Measurements from ENCODE around the gene CCDC138.

CCDC138 gene

DNA sequence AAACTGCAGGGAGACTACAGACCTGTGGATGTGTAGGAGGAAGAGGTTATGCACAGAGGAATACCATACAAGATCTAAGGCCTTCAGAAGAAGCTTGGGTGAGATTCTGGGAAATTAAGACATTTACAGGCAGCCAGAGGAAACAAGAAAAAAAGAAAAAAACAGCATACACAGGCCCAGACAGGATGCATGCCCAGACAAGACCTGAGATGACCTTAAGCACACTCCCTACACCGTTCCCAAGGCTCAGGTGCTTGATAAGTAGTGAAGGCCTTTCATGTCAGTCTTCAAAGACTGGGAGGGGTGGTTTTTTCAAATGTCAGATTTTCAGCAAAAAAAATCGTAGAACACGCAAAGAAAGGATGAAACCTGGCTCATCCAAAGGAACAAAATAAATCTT is 83.0 kb downstream of the CCDC138 start:
- Histone ChIP-seq H3K9me3 (ENCODE audit: control insufficient read depth, low read length) (no peaks in the 10 kb centered on the region), H3K9ac (ENCODE audit: low read length) (no peak overlapping the region), H3K36me3 (ENCODE audit: control insufficient read depth, insufficient read depth, low read length) (no peaks in the 10 kb centered on the region), H3K27me3 (ENCODE audit: control insufficient read depth, insufficient read depth, low read length) (no peaks in the 10 kb centered on the region), H3K4me3 (ENCODE audit: low read length) (no peak overlapping the region), H3K4me1 (ENCODE audit: control insufficient read depth, insufficient read depth, low read length) (peaks cover 3% of the 10 kb centered on the region)

GRCh38 chr2:108870069-108870644 is 83.6 kb downstream of the CCDC138 start:
- no peaks in the 10 kb centered on the region for H3K9me3 ChIP-seq (ENCODE audit: control insufficient read depth, low read length)
- H3K4me1 ChIP-seq (ENCODE audit: control insufficient read depth, insufficient read depth, low read length) = peaks cover 3% of the 10 kb centered on the region
- H3K9ac ChIP-seq (ENCODE audit: low read length) = no peak overlapping the region
- H3K27me3 ChIP-seq (ENCODE audit: control insufficient read depth, insufficient read depth, low read length) = no peaks in the 10 kb centered on the region
- H3K36me3 ChIP-seq (ENCODE audit: control insufficient read depth, insufficient read depth, low read length) = no peaks in the 10 kb centered on the region
- H3K4me3 ChIP-seq (ENCODE audit: low read length) = no peak overlapping the region

DNA sequence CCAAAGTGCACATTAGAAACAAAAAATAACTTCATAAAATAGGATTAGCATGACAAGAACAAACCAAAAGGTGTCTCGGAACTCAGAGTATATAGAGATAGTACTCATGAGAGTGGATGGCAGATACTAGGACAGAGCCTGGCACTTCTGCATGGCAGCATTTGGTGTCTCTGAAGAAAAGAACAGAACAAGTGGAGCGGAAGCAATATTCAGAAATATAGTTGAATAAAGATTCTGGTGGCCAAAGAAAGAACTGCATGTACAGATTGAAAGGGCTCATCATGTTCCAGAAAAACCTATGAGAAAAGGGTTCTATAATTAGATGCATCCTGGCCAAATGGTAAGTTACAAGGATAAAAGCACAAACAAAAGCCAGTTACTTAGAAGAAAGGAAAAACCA is 90.9 kb downstream of the CCDC138 start:
- H3K4me1 ChIP-seq (ENCODE audit: control insufficient read depth, insufficient read depth, low read length) = no peaks in the 10 kb centered on the region
- H3K27me3 ChIP-seq (ENCODE audit: control insufficient read depth, insufficient read depth, low read length) = no peaks in the 10 kb centered on the region
- H3K9ac ChIP-seq (ENCODE audit: low read length) = no peak overlapping the region
- H3K36me3 ChIP-seq (ENCODE audit: control insufficient read depth, insufficient read depth, low read length) = no peaks in the 10 kb centered on the region
- H3K9me3 ChIP-seq (ENCODE audit: control insufficient read depth, low read length) = no peaks in the 10 kb centered on the region
- H3K4me3 ChIP-seq (ENCODE audit: low read length) = no peak overlapping the region

DNA sequence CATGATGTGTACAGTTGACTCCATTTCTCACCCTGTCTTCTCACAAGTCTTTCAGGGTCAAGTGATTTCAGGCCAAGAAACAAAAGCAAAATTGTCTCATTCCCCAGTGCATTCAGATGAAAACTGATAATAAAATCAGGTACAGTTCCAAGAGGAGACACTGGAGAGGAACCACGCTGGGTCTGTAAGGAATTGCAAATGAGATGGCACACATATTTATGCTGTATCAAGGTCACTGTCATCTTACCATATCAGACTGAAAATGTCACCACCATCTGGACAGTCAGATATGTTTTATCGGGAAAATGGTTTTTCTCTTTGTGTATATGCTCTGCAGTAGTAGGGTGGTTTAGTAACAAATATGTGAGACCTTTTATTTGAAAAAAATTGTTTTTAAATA is 91.7 kb downstream of the CCDC138 start:
- H3K9ac ChIP-seq (ENCODE audit: low read length) = no peak overlapping the region
- no peaks in the 10 kb centered on the region for H3K36me3 ChIP-seq (ENCODE audit: control insufficient read depth, insufficient read depth, low read length)
- no peak overlapping the region for H3K4me3 ChIP-seq (ENCODE audit: low read length)
- no peaks in the 10 kb centered on the region for H3K27me3 ChIP-seq (ENCODE audit: control insufficient read depth, insufficient read depth, low read length)
- H3K4me1 ChIP-seq (ENCODE audit: control insufficient read depth, insufficient read depth, low read length) = no peaks in the 10 kb centered on the region
- H3K9me3 ChIP-seq (ENCODE audit: control insufficient read depth, low read length) = no peaks in the 10 kb centered on the region

- Histone ChIP-seq H3K27me3 (ENCODE audit: control insufficient read depth, insufficient read depth, low read length) (no peaks in the 10 kb centered on the region), H3K9ac (ENCODE audit: low read length) (no peak overlapping the region), H3K4me3 (ENCODE audit: low read length) (no peak overlapping the region), H3K36me3 (ENCODE audit: control insufficient read depth, insufficient read depth, low read length) (no peaks in the 10 kb centered on the region), H3K4me1 (ENCODE audit: control insufficient read depth, insufficient read depth, low read length) (no peaks in the 10 kb centered on the region), H3K9me3 (ENCODE audit: control insufficient read depth, low read length) (no peaks in the 10 kb centered on the region)
Measured at GRCh38 chr2:108884619-108885018, 98.0 kb downstream of the CCDC138 start.

GRCh38 chr2:108889907-108890306 is 103.3 kb downstream of the CCDC138 start:
- Histone ChIP-seq H3K27me3 (ENCODE audit: control insufficient read depth, insufficient read depth, low read length) (no peaks in the 10 kb centered on the region), H3K4me1 (ENCODE audit: control insufficient read depth, insufficient read depth, low read length) (no peaks in the 10 kb centered on the region), H3K9ac (ENCODE audit: low read length) (no peak overlapping the region), H3K36me3 (ENCODE audit: control insufficient read depth, insufficient read depth, low read length) (no peaks in the 10 kb centered on the region), H3K4me3 (ENCODE audit: low read length) (no peak overlapping the region), H3K9me3 (ENCODE audit: control insufficient read depth, low read length) (no peaks in the 10 kb centered on the region)

- no peaks in the 10 kb centered on the region for H3K36me3 ChIP-seq (ENCODE audit: control insufficient read depth, insufficient read depth, low read length)
- H3K4me3 ChIP-seq (ENCODE audit: low read length) = no peak overlapping the region
- H3K27me3 ChIP-seq (ENCODE audit: control insufficient read depth, insufficient read depth, low read length) = no peaks in the 10 kb centered on the region
- no peak overlapping the region for H3K9ac ChIP-seq (ENCODE audit: low read length)
- H3K9me3 ChIP-seq (ENCODE audit: control insufficient read depth, low read length) = no peaks in the 10 kb centered on the region
- no peaks in the 10 kb centered on the region for H3K4me1 ChIP-seq (ENCODE audit: control insufficient read depth, insufficient read depth, low read length)
Measured at GRCh38 chr2:108893277-108893676, 106.7 kb downstream of the CCDC138 start.

GRCh38 chr2:108894766-108895165 is 108.2 kb downstream of the CCDC138 start:
- Histone ChIP-seq H3K4me1 (ENCODE audit: control insufficient read depth, insufficient read depth, low read length) (no peaks in the 10 kb centered on the region), H3K9ac (ENCODE audit: low read length) (no peak overlapping the region), H3K36me3 (ENCODE audit: control insufficient read depth, insufficient read depth, low read length) (no peaks in the 10 kb centered on the region), H3K9me3 (ENCODE audit: control insufficient read depth, low read length) (no peaks in the 10 kb centered on the region), H3K27me3 (ENCODE audit: control insufficient read depth, insufficient read depth, low read length) (no peaks in the 10 kb centered on the region), H3K4me3 (ENCODE audit: low read length) (no peak overlapping the region)

GRCh38 chr2:108895188-108895587 is 108.6 kb downstream of the CCDC138 start:
- no peak overlapping the region for H3K4me3 ChIP-seq (ENCODE audit: low read length)
- no peaks in the 10 kb centered on the region for H3K36me3 ChIP-seq (ENCODE audit: control insufficient read depth, insufficient read depth, low read length)
- H3K9ac ChIP-seq (ENCODE audit: low read length) = no peak overlapping the region
- H3K9me3 ChIP-seq (ENCODE audit: control insufficient read depth, low read length) = no peaks in the 10 kb centered on the region
- no peaks in the 10 kb centered on the region for H3K4me1 ChIP-seq (ENCODE audit: control insufficient read depth, insufficient read depth, low read length)
- no peaks in the 10 kb centered on the region for H3K27me3 ChIP-seq (ENCODE audit: control insufficient read depth, insufficient read depth, low read length)

- Histone ChIP-seq H3K9me3 (ENCODE audit: control insufficient read depth, low read length) (no peaks in the 10 kb centered on the region), H3K4me3 (ENCODE audit: low read length) (no peak overlapping the region), H3K36me3 (ENCODE audit: control insufficient read depth, insufficient read depth, low read length) (no peaks in the 10 kb centered on the region), H3K9ac (ENCODE audit: low read length) (no peak overlapping the region), H3K27me3 (ENCODE audit: control insufficient read depth, insufficient read depth, low read length) (no peaks in the 10 kb centered on the region), H3K4me1 (ENCODE audit: control insufficient read depth, insufficient read depth, low read length) (no peaks in the 10 kb centered on the region)
Measured at GRCh38 chr2:108896741-108897140, 110.2 kb downstream of the CCDC138 start.

DNA sequence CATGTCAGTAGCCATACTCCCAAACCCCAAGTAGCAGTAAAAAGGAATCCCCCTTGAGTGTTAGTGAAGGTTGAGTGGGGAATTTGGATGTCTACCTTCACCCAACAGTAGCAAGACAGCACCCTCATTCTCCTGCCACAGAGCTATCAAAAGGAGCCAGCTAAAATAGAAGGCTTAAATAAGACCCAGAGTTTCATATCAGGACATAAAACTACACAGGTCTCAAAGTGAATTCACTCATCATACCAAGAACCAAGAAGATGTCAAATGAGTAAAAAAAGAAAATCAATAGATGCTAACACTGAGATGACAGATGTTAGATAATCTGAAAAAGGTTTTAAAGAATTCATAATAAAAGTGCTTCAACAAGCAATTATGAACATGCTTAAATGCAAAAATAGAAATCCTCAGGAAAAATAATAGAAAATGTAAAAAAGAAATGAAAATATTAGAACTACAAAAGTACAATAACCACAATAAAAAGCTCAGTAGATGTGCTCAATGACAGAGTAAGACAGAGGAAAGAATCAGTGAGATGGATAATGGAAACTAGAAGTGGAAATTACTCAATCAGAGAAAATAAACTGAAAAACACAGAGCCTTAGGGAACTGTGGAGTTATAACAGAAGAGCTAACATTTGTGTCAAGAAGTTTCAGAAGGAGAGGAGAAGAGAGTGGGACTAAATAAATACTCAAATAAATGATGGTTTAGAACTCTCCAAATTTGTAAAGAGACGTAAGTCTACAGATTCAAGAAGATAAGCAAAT is 111.9 kb downstream of the CCDC138 start:
- no peaks in the 10 kb centered on the region for H3K36me3 ChIP-seq (ENCODE audit: control insufficient read depth, insufficient read depth, low read length)
- no peaks in the 10 kb centered on the region for H3K27me3 ChIP-seq (ENCODE audit: control insufficient read depth, insufficient read depth, low read length)
- H3K4me1 ChIP-seq (ENCODE audit: control insufficient read depth, insufficient read depth, low read length) = no peaks in the 10 kb centered on the region
- H3K4me3 ChIP-seq (ENCODE audit: low read length) = no peak overlapping the region
- no peak overlapping the region for H3K9ac ChIP-seq (ENCODE audit: low read length)
- no peaks in the 10 kb centered on the region for H3K9me3 ChIP-seq (ENCODE audit: control insufficient read depth, low read length)

DNA sequence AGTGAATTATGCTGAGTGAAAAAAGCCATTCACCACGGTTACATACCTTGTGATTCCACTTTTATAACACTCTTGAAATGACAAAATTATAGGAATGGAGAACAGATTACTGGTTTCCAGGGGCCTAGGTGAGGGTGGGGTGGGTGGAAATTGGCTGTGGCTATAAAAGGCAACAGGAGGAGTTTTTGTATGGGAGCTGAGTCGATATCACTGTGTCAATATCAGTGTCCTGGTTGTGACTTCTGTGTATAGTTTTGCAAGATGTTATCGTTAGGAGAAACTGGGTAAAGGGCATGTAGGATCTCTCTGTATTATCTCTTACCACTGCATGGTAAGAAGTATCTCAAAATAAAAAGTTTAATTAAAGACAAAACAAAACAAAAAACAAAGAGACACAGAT is 118.1 kb downstream of the CCDC138 start:
- Histone ChIP-seq H3K9ac (ENCODE audit: low read length) (no peak overlapping the region), H3K4me3 (ENCODE audit: low read length) (no peak overlapping the region), H3K36me3 (ENCODE audit: control insufficient read depth, insufficient read depth, low read length) (no peaks in the 10 kb centered on the region), H3K9me3 (ENCODE audit: control insufficient read depth, low read length) (no peaks in the 10 kb centered on the region), H3K4me1 (ENCODE audit: control insufficient read depth, insufficient read depth, low read length) (no peaks in the 10 kb centered on the region), H3K27me3 (ENCODE audit: control insufficient read depth, insufficient read depth, low read length) (no peaks in the 10 kb centered on the region)
